Measurements from ENCODE around the gene PKDCC.

The PKDCC gene

GRCh38 chr2:42049221-42050009, 1.6 kb downstream of the PKDCC start:
- H3K27ac ChIP-seq, result peak overlapping the region; percentile 95
- H4K20me1 ChIP-seq, result peaks cover 58% of the 10 kb centered on the region
- no peaks in the 10 kb centered on the region for H3K27me3 ChIP-seq
- H3K4me1 ChIP-seq, result peaks cover 78% of the 10 kb centered on the region
- H3K4me3 ChIP-seq, result peak overlapping the region; percentile 88
- peaks cover 30% of the 10 kb centered on the region for H3K36me3 ChIP-seq
- no peak for TF ChIP-seq Cebpa-rat (IDR thresholded peaks at IDR 0.05)
- H3K9ac ChIP-seq, result peak overlapping the region; percentile 93
- peak overlapping the region; percentile 88 for H3K4me2 ChIP-seq
- H3K9me3 ChIP-seq, result no peaks in the 10 kb centered on the region

- H4K20me1 ChIP-seq, result peaks cover 65% of the 10 kb centered on the region
- peak overlapping the region; percentile 93 for H3K9ac ChIP-seq
- peak overlapping the region; percentile 88 for H3K4me3 ChIP-seq
- peaks cover 37% of the 10 kb centered on the region for H3K36me3 ChIP-seq
- no peaks in the 10 kb centered on the region for H3K9me3 ChIP-seq
- H3K27me3 ChIP-seq, result no peaks in the 10 kb centered on the region
- H3K4me2 ChIP-seq, result peak overlapping the region; percentile 88
- TF ChIP-seq Cebpa-rat (IDR thresholded peaks at IDR 0.05), result no peak
- peaks cover 78% of the 10 kb centered on the region for H3K4me1 ChIP-seq
- H3K27ac ChIP-seq, result peak overlapping the region; percentile 95
These were observed 2.3 kb downstream of the PKDCC start for GRCh38 chr2:42050010-42050702.

- peak overlapping the region; percentile 88 for H3K4me3 ChIP-seq
- peak overlapping the region; percentile 93 for H3K9ac ChIP-seq
- peak overlapping the region; percentile 95 for H3K27ac ChIP-seq
These were observed 3.1 kb downstream of the PKDCC start for GRCh38 chr2:42050703-42051542.

GRCh38 chr2:42051543-42052235, 3.9 kb downstream of the PKDCC start:
- Histone ChIP-seq H3K9ac (peak overlapping the region; percentile 93; the same call in 1 of the 2 replicates), H3K4me3 (peak overlapping the region; percentile 39; the same call in 1 of the 2 replicates), H3K36me3 (peaks cover 52% of the 10 kb centered on the region), H3K4me1 (peaks cover 78% of the 10 kb centered on the region), H3K9me3 (no peaks in the 10 kb centered on the region), H4K20me1 (peaks cover 80% of the 10 kb centered on the region), H3K27ac (peak overlapping the region; percentile 55), H3K27me3 (no peaks in the 10 kb centered on the region), H3K4me2 (peak overlapping the region; percentile 88)
- no peak for TF ChIP-seq Cebpa-rat (IDR thresholded peaks at IDR 0.05)

More at GRCh38 chr2:42050703-42051542, 3.1 kb downstream of the PKDCC start:
- Histone ChIP-seq H3K9me3 (no peaks in the 10 kb centered on the region), H3K4me2 (peak overlapping the region; percentile 88), H4K20me1 (peaks cover 73% of the 10 kb centered on the region), H3K36me3 (peaks cover 45% of the 10 kb centered on the region), H3K27me3 (no peaks in the 10 kb centered on the region), H3K4me1 (peaks cover 78% of the 10 kb centered on the region)
- no peak for TF ChIP-seq Cebpa-rat (IDR thresholded peaks at IDR 0.05)

DNA sequence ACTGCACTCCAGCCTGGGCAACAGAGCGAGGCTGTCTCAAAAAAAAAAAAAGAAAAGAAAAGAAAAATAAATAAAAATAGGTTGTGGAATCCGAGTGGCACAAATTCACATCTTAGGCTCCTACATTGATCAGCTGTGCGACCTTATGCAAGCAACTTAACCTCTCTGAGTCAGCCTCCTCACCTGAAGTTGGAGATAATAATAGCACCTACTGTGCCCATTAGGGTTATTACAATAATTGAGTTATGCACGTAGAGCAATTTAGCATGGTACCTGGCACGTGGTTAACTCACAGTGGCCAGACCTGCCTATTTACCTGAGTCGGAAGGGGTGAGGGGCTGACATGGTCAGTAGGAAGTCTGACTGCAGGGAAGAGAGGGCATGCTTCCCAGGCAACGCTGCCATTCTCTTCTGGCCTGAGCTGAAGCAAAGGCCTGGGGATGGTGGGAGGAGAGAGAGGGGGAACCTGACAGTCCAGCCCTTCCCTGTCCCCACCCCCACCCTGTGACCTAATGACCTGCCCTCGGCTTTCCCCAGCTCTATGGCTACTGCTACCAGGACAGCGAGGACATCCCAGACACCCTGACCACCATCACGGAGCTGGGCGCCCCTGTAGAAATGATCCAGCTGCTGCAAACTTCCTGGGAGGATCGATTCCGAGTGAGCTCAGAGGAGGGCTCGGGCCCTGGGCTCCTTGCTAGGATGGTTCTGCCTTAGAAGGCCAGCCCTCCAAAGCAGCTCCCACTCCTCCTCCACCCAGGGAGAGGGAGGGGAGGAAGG, 5.1 kb downstream of the PKDCC start:
- peaks cover 64% of the 10 kb centered on the region for H3K36me3 ChIP-seq
- peaks cover 85% of the 10 kb centered on the region for H3K4me1 ChIP-seq
- no peaks in the 10 kb centered on the region for H3K27me3 ChIP-seq
- H4K20me1 ChIP-seq, result peaks cover 92% of the 10 kb centered on the region
- peak overlapping the region; percentile 9; the same call in 1 of the 2 replicates for H3K9ac ChIP-seq
- peak overlapping the region; percentile 88; the same call in 1 of the 2 replicates for H3K4me2 ChIP-seq
- TF ChIP-seq Cebpa-rat (IDR thresholded peaks at IDR 0.05), result no peak
- no peaks in the 10 kb centered on the region for H3K9me3 ChIP-seq
- H3K4me3 ChIP-seq, result no peak overlapping the region
- peak overlapping the region; percentile 28; the same call in 1 of the 2 replicates for H3K27ac ChIP-seq

DNA sequence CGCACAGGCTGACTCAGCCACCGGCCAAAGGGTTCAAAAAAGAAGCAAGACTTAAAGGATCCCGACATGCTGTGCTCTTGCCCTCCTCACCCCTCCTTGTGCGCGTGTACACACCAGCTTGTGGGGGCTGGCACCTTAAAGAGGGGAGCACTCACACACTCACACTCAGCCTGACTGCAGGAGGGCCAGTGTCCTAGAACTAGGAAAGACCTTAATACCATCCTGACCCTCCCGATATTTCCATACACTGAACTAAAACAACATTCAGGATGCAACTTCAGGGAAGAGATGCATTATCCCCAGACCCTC, 5.6 kb downstream of the PKDCC start:
- H4K20me1 ChIP-seq, result peaks cover 94% of the 10 kb centered on the region
- peak overlapping the region; percentile 21; the same call in 1 of the 2 replicates for H3K4me2 ChIP-seq
- peaks cover 70% of the 10 kb centered on the region for H3K36me3 ChIP-seq
- no peaks in the 10 kb centered on the region for H3K9me3 ChIP-seq
- no peak overlapping the region; the same call in 1 of the 2 replicates for H3K9ac ChIP-seq
- no peaks in the 10 kb centered on the region for H3K27me3 ChIP-seq
- H3K4me3 ChIP-seq, result no peak overlapping the region
- no peak for TF ChIP-seq Cebpa-rat (IDR thresholded peaks at IDR 0.05)
- H3K4me1 ChIP-seq, result peaks cover 91% of the 10 kb centered on the region
- H3K27ac ChIP-seq, result peak overlapping the region; percentile 28; the same call in 1 of the 2 replicates

- H3K4me2 ChIP-seq, result peak overlapping the region; percentile 42; the same call in 1 of the 2 replicates
- TF ChIP-seq Cebpa-rat (IDR thresholded peaks at IDR 0.05), result no peak
- peak overlapping the region; percentile 28; the same call in 1 of the 2 replicates for H3K27ac ChIP-seq
- no peaks in the 10 kb centered on the region for H3K9me3 ChIP-seq
- no peaks in the 10 kb centered on the region for H3K27me3 ChIP-seq
- H3K9ac ChIP-seq, result peak overlapping the region; percentile 41; the same call in 1 of the 2 replicates
- peaks cover 76% of the 10 kb centered on the region for H3K36me3 ChIP-seq
- peaks cover 97% of the 10 kb centered on the region for H3K4me1 ChIP-seq
- H4K20me1 ChIP-seq, result peaks cover 95% of the 10 kb centered on the region
- no peak overlapping the region for H3K4me3 ChIP-seq
These were observed 6.2 kb downstream of the PKDCC start for GRCh38 chr2:42053791-42054701.
